Endodermal cell (in vitro differentiated cells): ENCODE data around the gene TTC19. TPM values are rescaled to one million over a fixed set of nuclear protein-coding genes. Genes with fewer than 3 reads are reported as not detected.

Experiments used
- DNase-seq: peaks from one replicate; pipeline ENCODE4 v3.0.0-alpha.2; 2017
- H3K27ac ChIP-seq: 2 replicates; pipeline ENCODE4 v1.5.1; 2013; ENCODE audit warnings: mild to moderate bottlenecking, low read depth, low read length, moderate library complexity
- H3K27me3 ChIP-seq: 2 replicates; pipeline ENCODE4 v1.6.1; 2013; ENCODE audit warnings: mild to moderate bottlenecking, low read length, moderate library complexity; ENCODE audit not compliant: insufficient read depth, control insufficient read depth, poor library complexity, severe bottlenecking
- H3K36me3 ChIP-seq: 2 replicates; pipeline ENCODE4 v1.7.0; 2013; ENCODE audit warnings: mild to moderate bottlenecking, low read length, moderate library complexity; ENCODE audit not compliant: control insufficient read depth, insufficient read depth
- H3K4me1 ChIP-seq: one replicate; pipeline ENCODE4 v1.7.0; 2013; ENCODE audit warnings: low read length; ENCODE audit not compliant: control insufficient read depth, insufficient read depth
- H3K4me3 ChIP-seq: 2 replicates; pipeline ENCODE4 v1.5.1; 2013; ENCODE audit warnings: mild to moderate bottlenecking, low read length, moderate library complexity
- H3K9ac ChIP-seq: 2 replicates; pipeline ENCODE4 v1.6.1; 2013; ENCODE audit warnings: mild to moderate bottlenecking, low read length, moderate library complexity; ENCODE audit not compliant: poor library complexity, severe bottlenecking; ENCODE audit errors: extremely low read depth
- H3K9me3 ChIP-seq: 2 replicates; pipeline ENCODE4 v1.6.1; 2013; ENCODE audit warnings: mild to moderate bottlenecking, low read length, moderate library complexity; ENCODE audit not compliant: control insufficient read depth
- H3K27ac Mint-ChIP-seq: 2 replicates; pipeline ENCODE4 v1.8.0; 2020; ENCODE audit warnings: mixed read lengths
- H3K27me3 Mint-ChIP-seq: 2 replicates; pipeline ENCODE4 v1.8.0; 2021; ENCODE audit warnings: mild to moderate bottlenecking, mixed read lengths; ENCODE audit not compliant: insufficient read depth
- H3K36me3 Mint-ChIP-seq: 2 replicates; pipeline ENCODE4 v1.8.0; 2020; ENCODE audit warnings: low read depth, mixed read lengths
- H3K4me1 Mint-ChIP-seq: 2 replicates; pipeline ENCODE4 v1.8.0; 2020; ENCODE audit warnings: mixed read lengths
- H3K4me3 Mint-ChIP-seq: 2 replicates; pipeline ENCODE4 v1.8.0; 2020; ENCODE audit warnings: mild to moderate bottlenecking, moderate library complexity, mixed read lengths
- H3K9me3 Mint-ChIP-seq: 2 replicates; pipeline ENCODE4 v1.8.0; 2020; ENCODE audit warnings: mild to moderate bottlenecking, mixed read lengths
- WGBS, 2 experiments: methylation state at CpG; one replicate each; pipeline versions ENCODE4 v1.1.5 to v1.1.7; 2013; ENCODE audit warnings: missing lambda C conversion rate in 2 of 2, mixed read lengths in 1 of 2; ENCODE audit not compliant: insufficient coverage in 1 of 2, insufficient read length in 1 of 2; 5-methylcytosine and 5-hydroxymethylcytosine counted together
- total RNA-seq, 2 donors: library from RNA; stranded (reverse); fragmentation: NEBNext Ultra II Directional in 1 of 2; extraction: Animal tissue kit (Norgen Biotek cat#: 25700) in 1 of 2; gene quantifications; 2 replicates in 1 of 2; 3 replicates in 1 of 2; pipeline ENCODE4 v1.2.1, GENCODE V29; 2021
- TF ChIP-seq, protein P1 (sequence below): fragments of 200-600 bp; sonication (generic); conservative IDR thresholded peaks from 2 replicates; pipeline ENCODE4 v1.5.0; 2021; ENCODE audit warnings: antibody characterized with exemption, mild to moderate bottlenecking

TTC19 gene
- total RNA-seq, 2 donors from 2014 or later = 48.2 to 53.2 TPM

DNA sequence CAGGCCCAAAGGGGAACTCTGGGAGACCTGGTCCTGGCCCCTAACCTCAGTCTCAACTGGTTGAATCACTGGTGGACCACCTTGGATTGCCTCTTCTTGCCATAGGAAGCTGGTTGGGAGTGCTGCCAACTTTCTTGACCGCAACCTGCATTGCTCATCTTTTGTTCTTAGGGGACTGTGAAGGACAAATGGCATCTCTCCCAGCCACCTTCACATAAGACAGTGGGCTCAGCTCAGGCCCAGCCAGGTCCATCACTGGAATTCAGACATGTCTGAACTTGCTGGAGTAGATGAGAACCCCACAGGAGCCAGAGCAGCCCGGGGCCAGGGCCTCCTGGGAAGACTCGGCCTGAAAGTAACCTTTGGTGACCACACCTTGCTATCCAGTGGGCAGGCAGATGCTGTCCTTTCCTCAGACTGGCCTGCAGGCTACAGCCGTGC, 35.9 kb upstream of the TTC19 start:
- no peaks in the 10 kb centered on the region for H3K27me3 Mint-ChIP-seq
- Histone ChIP-seq H3K27me3 (no peaks in the 10 kb centered on the region), H3K9ac (no peak overlapping the region), H3K4me1 (peaks cover 10% of the 10 kb centered on the region), H3K36me3 (no peaks in the 10 kb centered on the region), H3K9me3 (no peaks in the 10 kb centered on the region), H3K27ac (no peak overlapping the region), H3K4me3 (no peak overlapping the region)
- TF ChIP-seq, protein P1, sequence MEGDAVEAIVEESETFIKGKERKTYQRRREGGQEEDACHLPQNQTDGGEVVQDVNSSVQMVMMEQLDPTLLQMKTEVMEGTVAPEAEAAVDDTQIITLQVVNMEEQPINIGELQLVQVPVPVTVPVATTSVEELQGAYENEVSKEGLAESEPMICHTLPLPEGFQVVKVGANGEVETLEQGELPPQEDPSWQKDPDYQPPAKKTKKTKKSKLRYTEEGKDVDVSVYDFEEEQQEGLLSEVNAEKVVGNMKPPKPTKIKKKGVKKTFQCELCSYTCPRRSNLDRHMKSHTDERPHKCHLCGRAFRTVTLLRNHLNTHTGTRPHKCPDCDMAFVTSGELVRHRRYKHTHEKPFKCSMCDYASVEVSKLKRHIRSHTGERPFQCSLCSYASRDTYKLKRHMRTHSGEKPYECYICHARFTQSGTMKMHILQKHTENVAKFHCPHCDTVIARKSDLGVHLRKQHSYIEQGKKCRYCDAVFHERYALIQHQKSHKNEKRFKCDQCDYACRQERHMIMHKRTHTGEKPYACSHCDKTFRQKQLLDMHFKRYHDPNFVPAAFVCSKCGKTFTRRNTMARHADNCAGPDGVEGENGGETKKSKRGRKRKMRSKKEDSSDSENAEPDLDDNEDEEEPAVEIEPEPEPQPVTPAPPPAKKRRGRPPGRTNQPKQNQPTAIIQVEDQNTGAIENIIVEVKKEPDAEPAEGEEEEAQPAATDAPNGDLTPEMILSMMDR = no peak
- H3K36me3 Mint-ChIP-seq = no peaks in the 10 kb centered on the region
- H3K27ac Mint-ChIP-seq = no peak overlapping the region
- peaks cover 23% of the 10 kb centered on the region for H3K4me1 Mint-ChIP-seq
- DNase-seq = no peak
- H3K4me3 Mint-ChIP-seq = no peak overlapping the region
- 86 to 100% methylated on average over 2 to 4 of the region's 4 CpGs for WGBS, 2 experiments
- no peaks in the 10 kb centered on the region for H3K9me3 Mint-ChIP-seq

DNA sequence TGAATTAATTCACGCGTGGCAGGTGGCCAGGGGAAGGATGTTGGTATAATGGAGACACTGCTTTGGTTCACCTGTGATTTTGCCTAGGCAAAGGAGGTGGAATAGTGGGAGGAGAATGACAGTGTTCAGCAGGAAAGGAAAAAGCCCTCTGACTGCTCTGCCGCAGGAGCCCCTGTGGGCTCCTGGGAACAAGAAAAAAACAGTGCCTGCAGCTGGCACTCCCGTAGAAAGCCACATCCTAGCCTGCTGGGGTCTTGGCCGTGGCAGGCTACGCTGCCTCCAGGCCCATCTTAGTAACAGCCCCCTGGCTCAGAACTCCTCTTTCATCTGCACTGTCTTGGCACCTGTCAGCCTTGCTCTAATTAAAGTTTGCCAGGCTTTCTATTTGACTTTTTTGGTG, 34.1 kb upstream of the TTC19 start:
- TF ChIP-seq, protein P1 = no peak
- Mint-ChIP-seq H3K27me3 (no peaks in the 10 kb centered on the region), H3K27ac (peak overlapping the region; percentile 93), H3K4me3 (no peak overlapping the region), H3K36me3 (no peaks in the 10 kb centered on the region), H3K9me3 (no peaks in the 10 kb centered on the region), H3K4me1 (peaks cover 21% of the 10 kb centered on the region)
- 62 to 67% methylated on average over 4 to 6 of the region's 6 CpGs for WGBS, 2 experiments
- peak overlapping the region; percentile 96 for H3K27ac ChIP-seq
- no peak overlapping the region for H3K9ac ChIP-seq
- no peaks in the 10 kb centered on the region for H3K36me3 ChIP-seq
- peaks cover 10% of the 10 kb centered on the region for H3K4me1 ChIP-seq
- H3K4me3 ChIP-seq = no peak overlapping the region
- peak; percentile 73 for DNase-seq
- no peaks in the 10 kb centered on the region for H3K9me3 ChIP-seq
- H3K27me3 ChIP-seq = no peaks in the 10 kb centered on the region

DNA sequence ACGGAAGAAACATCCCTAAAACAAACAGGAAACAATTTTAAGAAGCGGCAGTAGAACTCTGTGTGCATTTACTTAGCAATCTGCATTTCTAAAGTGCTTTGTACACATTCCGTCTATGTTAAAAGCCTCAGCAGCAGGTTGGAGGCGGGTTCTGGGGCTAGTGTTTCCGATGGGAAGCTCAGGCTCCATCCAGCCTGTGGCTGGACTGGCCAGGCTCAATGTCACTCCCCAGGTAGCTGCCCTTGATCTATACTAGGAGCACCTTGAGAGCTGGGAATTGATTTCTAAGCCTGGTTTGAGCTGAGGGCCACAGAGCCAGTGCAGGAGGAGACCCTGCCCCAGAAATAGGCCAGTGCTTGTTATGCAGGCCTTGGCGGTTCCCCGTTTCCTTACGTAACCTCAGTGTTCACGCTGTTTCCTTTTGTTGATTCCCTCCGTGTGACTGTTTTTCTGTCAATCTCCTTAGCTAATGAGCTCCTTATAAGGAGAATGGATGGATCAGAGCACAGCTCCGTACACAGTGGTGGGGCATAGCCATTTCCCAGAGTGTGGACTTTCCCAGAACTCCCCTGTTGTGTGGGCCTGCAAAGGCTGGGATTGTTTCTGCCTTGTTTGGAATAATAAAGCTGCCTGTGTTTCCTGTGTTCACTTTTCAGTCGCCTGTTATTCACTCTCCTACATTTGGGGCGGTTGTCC, 33.3 kb upstream of the TTC19 start:
- 22 to 31% methylated on average over 11 to 13 of the region's 13 CpGs for WGBS, 2 experiments
- Mint-ChIP-seq H3K36me3 (no peaks in the 10 kb centered on the region), H3K4me1 (peaks cover 29% of the 10 kb centered on the region), H3K4me3 (peak overlapping the region; percentile 36), H3K27me3 (no peaks in the 10 kb centered on the region), H3K27ac (peak overlapping the region; percentile 93), H3K9me3 (no peaks in the 10 kb centered on the region)
- peak overlapping the region; percentile 16 for H3K9ac ChIP-seq
- peak overlapping the region; percentile 64 for H3K4me3 ChIP-seq
- peak overlapping the region; percentile 96 for H3K27ac ChIP-seq
- peak; percentile 96 for DNase-seq
- no peaks in the 10 kb centered on the region for H3K36me3 ChIP-seq
- H3K4me1 ChIP-seq = peaks cover 15% of the 10 kb centered on the region
- no peaks in the 10 kb centered on the region for H3K9me3 ChIP-seq
- H3K27me3 ChIP-seq = no peaks in the 10 kb centered on the region
- TF ChIP-seq, protein P1 = no peak
